Endothelial cell of hepatic sinusoid (primary cell): Measurements from ENCODE around the gene FRMD5.

ENCODE experiments used
- in situ Hi-C: cut with HindIII; loops from 2 replicates; pipeline ENCODE4 v1.10.0; 2017; ENCODE audit warnings: low sequenced_read_pairs

The FRMD5 gene

GRCh38 chr15:43981576-43981975 is 213.5 kb downstream of the FRMD5 start:
- in situ Hi-C loops = no loop called here

GRCh38 chr15:43977072-43977884 is 217.8 kb downstream of the FRMD5 start:
- in situ Hi-C loops = no loop called here

GRCh38 chr15:43975770-43976169 is 219.3 kb downstream of the FRMD5 start:
- in situ Hi-C loops = no loop called here

- in situ Hi-C loops = no loop called here
These were observed 219.7 kb downstream of the FRMD5 start for GRCh38 chr15:43975326-43975725.

- in situ Hi-C loops = no loop called here
These were observed 220.2 kb downstream of the FRMD5 start for GRCh38 chr15:43974852-43975251.

- in situ Hi-C loops = no loop called here
These were observed 225.2 kb downstream of the FRMD5 start for GRCh38 chr15:43969802-43970375.

- in situ Hi-C loops = no loop called here
These were observed 226.5 kb downstream of the FRMD5 start for GRCh38 chr15:43968551-43968950.

GRCh38 chr15:43966646-43967045 is 228.4 kb downstream of the FRMD5 start:
- in situ Hi-C loops = no loop called here

GRCh38 chr15:43958861-43959330 is 236.2 kb downstream of the FRMD5 start:
- in situ Hi-C loops = no loop called here

- in situ Hi-C loops = no loop called here
These were observed 237.3 kb downstream of the FRMD5 start for GRCh38 chr15:43957724-43958123.

- in situ Hi-C loops = no loop called here
These were observed 239.9 kb downstream of the FRMD5 start for GRCh38 chr15:43955140-43955539.

GRCh38 chr15:43954181-43954621 is 240.9 kb downstream of the FRMD5 start:
- in situ Hi-C loops = no loop called here

GRCh38 chr15:43953402-43953801 is 241.7 kb downstream of the FRMD5 start:
- in situ Hi-C loops = no loop called here

- in situ Hi-C loops = no loop called here
These were observed 244.5 kb downstream of the FRMD5 start for GRCh38 chr15:43950531-43950930.

GRCh38 chr15:43948691-43949325 is 246.3 kb downstream of the FRMD5 start:
- in situ Hi-C loops = no loop called here

GRCh38 chr15:43943511-43943910 is 251.6 kb downstream of the FRMD5 start:
- in situ Hi-C loops = no loop called here

- in situ Hi-C loops = no loop called here
These were observed 252.9 kb downstream of the FRMD5 start for GRCh38 chr15:43942194-43942593.

GRCh38 chr15:43941555-43941954 is 253.5 kb downstream of the FRMD5 start:
- in situ Hi-C loops = no loop called here

GRCh38 chr15:43941071-43941470 is 254.0 kb downstream of the FRMD5 start:
- in situ Hi-C loops = no loop called here

- in situ Hi-C loops = no loop called here
These were observed 256.0 kb downstream of the FRMD5 start for GRCh38 chr15:43939070-43939469.

- in situ Hi-C loops = no loop called here
These were observed 260.6 kb downstream of the FRMD5 start for GRCh38 chr15:43934480-43934879.

- in situ Hi-C loops = no loop called here
These were observed 262.2 kb downstream of the FRMD5 start for GRCh38 chr15:43932907-43933306.
